IMR-90 (cell line): ENCODE measurements around the gene MPG.

ENCODE experiments used
- BHLHE40 ChIP-seq: fragments of 150-350 bp; IDR thresholded peaks from 2 replicates; pipeline ENCODE4 v1.6.1; 2016; ENCODE audit warnings: mild to moderate bottlenecking, low read depth, low read length
- CEBPB ChIP-seq: IDR thresholded peaks from 2 replicates; pipeline ENCODE4 v1.6.1; 2012; ENCODE audit warnings: low read depth, low read length, improper control_type of control experiment
- CTCF ChIP-seq: conservative IDR thresholded peaks from 2 replicates; pipeline ENCODE4 v1.5.1; 2012; ENCODE audit warnings: mild to moderate bottlenecking, low read depth, low read length, improper control_type of control experiment
- ELK1 ChIP-seq: fragments of 150-350 bp; IDR thresholded peaks from 2 replicates; pipeline ENCODE4 v1.6.1; 2016; ENCODE audit warnings: low read depth, mild to moderate bottlenecking, low read length, moderate library complexity, borderline replicate concordance
- FOS ChIP-seq: fragments of 150-350 bp; IDR thresholded peaks from 2 replicates; pipeline ENCODE4 v1.6.1; 2016; ENCODE audit warnings: low read depth, low read length
- MAFK ChIP-seq: IDR thresholded peaks from 2 replicates; pipeline ENCODE4 v1.6.1; 2012; ENCODE audit warnings: low read depth, low read length, improper control_type of control experiment
- MAZ ChIP-seq: IDR thresholded peaks from 2 replicates; pipeline ENCODE4 v1.6.1; 2012; ENCODE audit warnings: low read depth, mild to moderate bottlenecking, low read length, improper control_type of control experiment, moderate library complexity, borderline replicate concordance
- MXI1 ChIP-seq: IDR thresholded peaks from 2 replicates; pipeline ENCODE4 v1.6.1; 2012; ENCODE audit warnings: low read depth, mild to moderate bottlenecking, low read length, moderate library complexity, borderline replicate concordance
- NFE2L2 ChIP-seq: fragments of 150-350 bp; IDR thresholded peaks from 2 replicates; pipeline ENCODE4 v1.6.1; 2016; ENCODE audit warnings: low read depth, mild to moderate bottlenecking, low read length
- POLR2A ChIP-seq: IDR thresholded peaks from 2 replicates; pipeline ENCODE4 v1.6.1; 2012; ENCODE audit warnings: mild to moderate bottlenecking, low read depth, low read length
- RAD21 ChIP-seq: IDR thresholded peaks from 2 replicates; pipeline ENCODE4 v1.6.1; 2012; ENCODE audit warnings: low read length, improper control_type of control experiment
- RCOR1 ChIP-seq: IDR thresholded peaks from 2 replicates; pipeline ENCODE4 v1.6.1; 2012; ENCODE audit warnings: mild to moderate bottlenecking, low read length, improper control_type of control experiment; ENCODE audit not compliant: insufficient replicate concordance
- RFX5 ChIP-seq: IDR thresholded peaks from 2 replicates; pipeline ENCODE4 v1.8.0; 2012; ENCODE audit warnings: low read depth, mild to moderate bottlenecking, low read length, moderate library complexity
- TF ChIP-seq, protein P1 (sequence below): fragments of 150-350 bp; IDR thresholded peaks from 2 replicates; pipeline ENCODE4 v1.6.1; 2017; ENCODE audit warnings: mild to moderate bottlenecking, antibody characterized with exemption, low read length, low read depth

DNA sequence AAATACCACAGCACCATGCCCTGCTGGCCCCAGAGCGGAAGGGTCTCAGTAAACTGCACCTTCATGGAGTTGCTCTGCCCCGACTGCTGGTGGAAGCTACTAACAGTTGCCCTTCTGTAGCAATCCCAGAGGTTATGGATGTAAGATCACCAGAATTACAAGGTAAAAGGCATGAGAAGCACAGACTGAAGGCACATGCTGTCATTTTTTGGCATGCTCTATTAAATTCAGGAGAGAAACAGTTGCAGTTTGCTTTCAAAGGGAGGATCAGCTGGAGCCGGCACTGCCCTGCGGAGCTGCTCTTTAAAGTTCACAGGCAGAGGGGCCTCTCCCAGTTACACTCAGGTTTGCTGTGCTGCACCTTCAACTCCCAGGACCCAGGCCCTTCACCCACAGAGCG, 41.3 kb downstream of the MPG start:
- TF ChIP-seq CTCF (no peak), CEBPB (no peak), RAD21 (no peak), POLR2A (no peak), NFE2L2 (no peak), MXI1 (no peak), RFX5 (no peak), BHLHE40 (no peak), MAFK (no peak), RCOR1 (no peak), FOS (no peak), MAZ (no peak), ELK1 (no peak)
- TF ChIP-seq, protein P1, sequence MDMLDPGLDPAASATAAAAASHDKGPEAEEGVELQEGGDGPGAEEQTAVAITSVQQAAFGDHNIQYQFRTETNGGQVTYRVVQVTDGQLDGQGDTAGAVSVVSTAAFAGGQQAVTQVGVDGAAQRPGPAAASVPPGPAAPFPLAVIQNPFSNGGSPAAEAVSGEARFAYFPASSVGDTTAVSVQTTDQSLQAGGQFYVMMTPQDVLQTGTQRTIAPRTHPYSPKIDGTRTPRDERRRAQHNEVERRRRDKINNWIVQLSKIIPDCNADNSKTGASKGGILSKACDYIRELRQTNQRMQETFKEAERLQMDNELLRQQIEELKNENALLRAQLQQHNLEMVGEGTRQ: no peak
